Gastrocnemius medialis (tissue), 4 donors: ENCODE results near the gene COL27A1. TPM values are rescaled to one million over a fixed set of nuclear protein-coding genes. Genes with fewer than 3 reads are reported as not detected.

ENCODE experiments used
- ATAC-seq, 2 donors: fragments of 150-250 bp; one replicate each; pipeline ENCODE4 v1.9.1; 2016
- DNase-seq, 2 donors: peaks; one replicate each; pipeline ENCODE4 v3.0.0-alpha.2; 2019
- H3K27ac ChIP-seq, 4 donors: fragments of 200-600 bp; sonication (generic); 1 replicate in 1 of 4; 2 replicates in 3 of 4; pipeline ENCODE4 v1.5.1; 2016 to 2018; ENCODE audit warnings: mild to moderate bottlenecking in 2 of 4, moderate library complexity in 1 of 4
- H3K27me3 ChIP-seq, 3 donors: fragments of 200-600 bp; sonication (generic) in 2 of 3; 1 replicate in 1 of 3; 2 replicates in 2 of 3; pipeline versions ENCODE4 v1.5.1 to v1.6.0; 2016 to 2019; ENCODE audit warnings: mild to moderate bottlenecking in 1 of 3, moderate library complexity in 1 of 3
- H3K36me3 ChIP-seq, 2 donors: fragments of 200-600 bp; sonication (generic) in 1 of 2; one replicate each; pipeline ENCODE4 v1.5.1; 2017 to 2018
- H3K4me1 ChIP-seq, 2 donors: fragments of 200-600 bp; sonication (generic) in 1 of 2; one replicate each; pipeline ENCODE4 v1.5.1; 2016 to 2017; ENCODE audit warnings: mild to moderate bottlenecking in 2 of 2
- H3K4me3 ChIP-seq, 4 donors: fragments of 200-600 bp; sonication (generic) in 3 of 4; 1 replicate in 1 of 4; 2 replicates in 3 of 4; pipeline ENCODE4 v1.5.1; 2016 to 2019; ENCODE audit warnings: mild to moderate bottlenecking in 2 of 4
- H3K9me3 ChIP-seq, 3 donors: fragments of 200-600 bp; sonication (generic) in 2 of 3; 1 replicate in 1 of 3; 2 replicates in 2 of 3; pipeline ENCODE4 v1.5.1; 2016 to 2019
- CTCF ChIP-seq, 5 experiments: fragments of 450-650 bp in 3 of 5; fragments of 200-600 bp in 2 of 5; sonication (generic) in 2 of 5; IDR thresholded peaks in 4 of 5; conservative IDR thresholded peaks in 1 of 5; 1 replicate in 4 of 5; 2 replicates in 1 of 5; pipeline ENCODE4 v1.5.1; 2016 to 2019; ENCODE audit warnings: antibody characterized with exemption in 5 of 5, mild to moderate bottlenecking in 3 of 5, moderate library complexity in 3 of 5
- POLR2A ChIP-seq, 2 donors: fragments of 450-650 bp; IDR thresholded peaks; one replicate each; pipeline ENCODE4 v1.6.1; 2017; ENCODE audit warnings: antibody characterized with exemption in 2 of 2, mild to moderate bottlenecking in 2 of 2, moderate library complexity in 2 of 2
- in situ Hi-C, 4 donors: fragments of 200-750 bp; cut with MboI; loops; one replicate each; pipeline versions ENCODE4 v1.15.0 to v1.8.0; 2017; ENCODE audit warnings: low sequenced_read_pairs in 4 of 4
- intact Hi-C: fragments of 100-400 bp; cut with DNase I; formaldehyde crosslinking; loops from one replicate; pipeline ENCODE4 v1.15.1; 2023; ENCODE audit warnings: low total_unique reads
- total RNA-seq, 4 donors: library from RNA; depleted of rRNA; stranded (reverse); fragments of >200 nt; gene quantifications; one replicate each; pipeline versions ENCODE4 v1.1.0 to v1.2.3, GENCODE V29; 2016

Gene COL27A1
- total RNA-seq, 4 donors from 2014 or later: 0.42 to 1.4 (median 0.95) TPM

- TF ChIP-seq CTCF (IDR thresholded peaks at IDR 0.05 in 4 of 5, conservative IDR thresholded peaks at IDR 0.05 in 1 of 5) (no peak), POLR2A (IDR thresholded peaks at IDR 0.05) (no peak)
- in situ Hi-C loops: no loop called here
- H3K9me3 ChIP-seq: no peaks in the 10 kb centered on the region
Measured at GRCh38 chr9:114312513-114312875, 157.2 kb downstream of the COL27A1 start.

GRCh38 chr9:114313186-114313585 is 157.8 kb downstream of the COL27A1 start:
- TF ChIP-seq CTCF (IDR thresholded peaks at IDR 0.05 in 4 of 5, conservative IDR thresholded peaks at IDR 0.05 in 1 of 5): no peak
- DNase-seq (no peak), ATAC-seq (no peak)
- Histone ChIP-seq H3K36me3 (no peaks in the 10 kb centered on the region), H3K27me3 (no peaks in the 10 kb centered on the region), H3K27ac (no peak overlapping the region), H3K4me3 (no peak overlapping the region), H3K9me3 (no peaks in the 10 kb centered on the region), H3K4me1 (no peaks in the 10 kb centered on the region)
- intact Hi-C loops (no loop called here), in situ Hi-C loops (no loop called here)

More at GRCh38 chr9:114312513-114312875, 157.2 kb downstream of the COL27A1 start:
- Histone ChIP-seq H3K36me3 (no peaks in the 10 kb centered on the region), H3K27me3 (no peaks in the 10 kb centered on the region), H3K4me1 (no peaks in the 10 kb centered on the region), H3K4me3 (no peak overlapping the region), H3K27ac (no peak overlapping the region)
- DNase-seq (no peak), ATAC-seq (no peak)
- intact Hi-C loops: no loop called here

GRCh38 chr9:114314256-114314867 is 159.0 kb downstream of the COL27A1 start:
- Histone ChIP-seq H3K4me1 (no peaks in the 10 kb centered on the region), H3K9me3 (no peaks in the 10 kb centered on the region), H3K4me3 (no peak overlapping the region), H3K27ac (no peak overlapping the region), H3K27me3 (no peaks in the 10 kb centered on the region), H3K36me3 (no peaks in the 10 kb centered on the region)
- TF ChIP-seq POLR2A (IDR thresholded peaks at IDR 0.05) (no peak), CTCF (IDR thresholded peaks at IDR 0.05 in 4 of 5, conservative IDR thresholded peaks at IDR 0.05 in 1 of 5) (no peak)
- DNase-seq (no peak), ATAC-seq (no peak)
- intact Hi-C loops (no loop called here), in situ Hi-C loops (no loop called here)

GRCh38 chr9:114314881-114315722 is 159.8 kb downstream of the COL27A1 start:
- H3K9me3 ChIP-seq: no peaks in the 10 kb centered on the region
- TF ChIP-seq POLR2A (IDR thresholded peaks at IDR 0.05) (no peak), CTCF (IDR thresholded peaks at IDR 0.05 in 4 of 5, conservative IDR thresholded peaks at IDR 0.05 in 1 of 5) (no peak)
- H3K27ac ChIP-seq: no peak overlapping the region
- H3K4me1 ChIP-seq: no peaks in the 10 kb centered on the region
- ATAC-seq (no peak), DNase-seq (no peak)
- no peak overlapping the region for H3K4me3 ChIP-seq
- H3K27me3 ChIP-seq: no peaks in the 10 kb centered on the region
- in situ Hi-C loops (no loop called here), intact Hi-C loops (no loop called here)
- no peaks in the 10 kb centered on the region for H3K36me3 ChIP-seq
